ENCODE data around the gene CFAP90.

DNA sequence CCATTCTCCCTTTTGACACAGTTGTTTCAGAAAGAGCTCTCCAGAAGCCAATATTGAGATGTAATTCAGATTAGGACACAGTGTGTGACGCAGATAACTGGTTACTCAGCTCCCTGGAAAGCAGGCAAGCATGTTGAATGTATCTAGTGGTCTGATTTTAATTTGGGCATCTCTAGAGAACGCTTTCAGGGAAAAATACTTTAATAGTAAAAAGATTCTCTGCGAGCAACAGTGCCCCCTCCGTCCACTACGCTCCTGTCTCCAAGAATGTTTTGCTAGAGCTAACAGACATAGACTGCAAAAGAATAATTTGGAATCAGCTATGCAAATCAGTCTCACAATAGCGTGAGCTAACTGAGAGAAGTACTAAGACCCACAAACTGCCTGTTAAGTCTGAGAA, 23.3 kb downstream of the CFAP90 start:
- TF ChIP-seq, protein P1, sequence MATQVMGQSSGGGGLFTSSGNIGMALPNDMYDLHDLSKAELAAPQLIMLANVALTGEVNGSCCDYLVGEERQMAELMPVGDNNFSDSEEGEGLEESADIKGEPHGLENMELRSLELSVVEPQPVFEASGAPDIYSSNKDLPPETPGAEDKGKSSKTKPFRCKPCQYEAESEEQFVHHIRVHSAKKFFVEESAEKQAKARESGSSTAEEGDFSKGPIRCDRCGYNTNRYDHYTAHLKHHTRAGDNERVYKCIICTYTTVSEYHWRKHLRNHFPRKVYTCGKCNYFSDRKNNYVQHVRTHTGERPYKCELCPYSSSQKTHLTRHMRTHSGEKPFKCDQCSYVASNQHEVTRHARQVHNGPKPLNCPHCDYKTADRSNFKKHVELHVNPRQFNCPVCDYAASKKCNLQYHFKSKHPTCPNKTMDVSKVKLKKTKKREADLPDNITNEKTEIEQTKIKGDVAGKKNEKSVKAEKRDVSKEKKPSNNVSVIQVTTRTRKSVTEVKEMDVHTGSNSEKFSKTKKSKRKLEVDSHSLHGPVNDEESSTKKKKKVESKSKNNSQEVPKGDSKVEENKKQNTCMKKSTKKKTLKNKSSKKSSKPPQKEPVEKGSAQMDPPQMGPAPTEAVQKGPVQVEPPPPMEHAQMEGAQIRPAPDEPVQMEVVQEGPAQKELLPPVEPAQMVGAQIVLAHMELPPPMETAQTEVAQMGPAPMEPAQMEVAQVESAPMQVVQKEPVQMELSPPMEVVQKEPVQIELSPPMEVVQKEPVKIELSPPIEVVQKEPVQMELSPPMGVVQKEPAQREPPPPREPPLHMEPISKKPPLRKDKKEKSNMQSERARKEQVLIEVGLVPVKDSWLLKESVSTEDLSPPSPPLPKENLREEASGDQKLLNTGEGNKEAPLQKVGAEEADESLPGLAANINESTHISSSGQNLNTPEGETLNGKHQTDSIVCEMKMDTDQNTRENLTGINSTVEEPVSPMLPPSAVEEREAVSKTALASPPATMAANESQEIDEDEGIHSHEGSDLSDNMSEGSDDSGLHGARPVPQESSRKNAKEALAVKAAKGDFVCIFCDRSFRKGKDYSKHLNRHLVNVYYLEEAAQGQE (IDR thresholded peaks at IDR 0.05; ENCODE audit: borderline replicate concordance) = no peak
- TF ChIP-seq, protein P2, sequence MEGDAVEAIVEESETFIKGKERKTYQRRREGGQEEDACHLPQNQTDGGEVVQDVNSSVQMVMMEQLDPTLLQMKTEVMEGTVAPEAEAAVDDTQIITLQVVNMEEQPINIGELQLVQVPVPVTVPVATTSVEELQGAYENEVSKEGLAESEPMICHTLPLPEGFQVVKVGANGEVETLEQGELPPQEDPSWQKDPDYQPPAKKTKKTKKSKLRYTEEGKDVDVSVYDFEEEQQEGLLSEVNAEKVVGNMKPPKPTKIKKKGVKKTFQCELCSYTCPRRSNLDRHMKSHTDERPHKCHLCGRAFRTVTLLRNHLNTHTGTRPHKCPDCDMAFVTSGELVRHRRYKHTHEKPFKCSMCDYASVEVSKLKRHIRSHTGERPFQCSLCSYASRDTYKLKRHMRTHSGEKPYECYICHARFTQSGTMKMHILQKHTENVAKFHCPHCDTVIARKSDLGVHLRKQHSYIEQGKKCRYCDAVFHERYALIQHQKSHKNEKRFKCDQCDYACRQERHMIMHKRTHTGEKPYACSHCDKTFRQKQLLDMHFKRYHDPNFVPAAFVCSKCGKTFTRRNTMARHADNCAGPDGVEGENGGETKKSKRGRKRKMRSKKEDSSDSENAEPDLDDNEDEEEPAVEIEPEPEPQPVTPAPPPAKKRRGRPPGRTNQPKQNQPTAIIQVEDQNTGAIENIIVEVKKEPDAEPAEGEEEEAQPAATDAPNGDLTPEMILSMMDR (IDR thresholded peaks at IDR 0.05; ENCODE audit: poor library complexity, severe bottlenecking) = no peak
- TF ChIP-seq EZH2 (IDR thresholded peaks at IDR 0.05; ENCODE audit: borderline replicate concordance, insufficient read depth, low read length, poor library complexity, severe bottlenecking) (no peak), POLR2AphosphoS5 (IDR thresholded peaks at IDR 0.05) (no peak), RAD21 (conservative IDR thresholded peaks at IDR 0.05) (no peak), TAF1 (IDR thresholded peaks at IDR 0.05; ENCODE audit: low read depth) (no peak), EP300 (conservative IDR thresholded peaks at IDR 0.05; ENCODE audit: poor library complexity, severe bottlenecking) (no peak), MXI1 (conservative IDR thresholded peaks at IDR 0.05; ENCODE audit: poor library complexity, severe bottlenecking) (no peak)

Data from neural cell (in vitro differentiated cells).